GM18508 (cell line): Measurements from ENCODE around the gene TBC1D5.
"Not testable (repeated sequence)": the region's sequence is repeated elsewhere in the genome, so short reads cannot be mapped to it uniquely, and the experiment has no call there.

Experiments used
- ATAC-seq: cut with Tn5 transposase; IDR thresholded peaks from one replicate; pipeline ENCODE4 v1.9.1; 2021; ENCODE audit warnings: moderate number of reproducible peaks; ENCODE audit not compliant: insufficient read depth, unreplicated experiment

TBC1D5 gene

GRCh38 chr3:17133632-17134545 lies 608.5 kb downstream of the TBC1D5 start:
- no peak for ATAC-seq

- ATAC-seq: no peak
Measured at GRCh38 chr3:17132286-17133115, 609.9 kb downstream of the TBC1D5 start.

- no peak for ATAC-seq
Measured at GRCh38 chr3:17130956-17131355, 611.5 kb downstream of the TBC1D5 start.

GRCh38 chr3:17129556-17129955 lies 612.9 kb downstream of the TBC1D5 start:
- ATAC-seq: no peak

GRCh38 chr3:17128671-17129070 lies 613.8 kb downstream of the TBC1D5 start:
- ATAC-seq: not testable (repeated sequence)

- no peak for ATAC-seq
Measured at GRCh38 chr3:17125738-17126442, 616.5 kb downstream of the TBC1D5 start.

GRCh38 chr3:17122758-17123157 lies 619.7 kb downstream of the TBC1D5 start:
- no peak for ATAC-seq

- ATAC-seq: no peak
Measured at GRCh38 chr3:17121336-17121735, 621.1 kb downstream of the TBC1D5 start.

GRCh38 chr3:17120115-17120514 lies 622.3 kb downstream of the TBC1D5 start:
- no peak for ATAC-seq

GRCh38 chr3:17119201-17120072 lies 623.0 kb downstream of the TBC1D5 start:
- no peak for ATAC-seq

GRCh38 chr3:17118771-17119170 lies 623.7 kb downstream of the TBC1D5 start:
- ATAC-seq: no peak

- no peak for ATAC-seq
Measured at GRCh38 chr3:17116007-17116600, 626.3 kb downstream of the TBC1D5 start.

GRCh38 chr3:17115186-17115585 lies 627.2 kb downstream of the TBC1D5 start:
- ATAC-seq: no peak

GRCh38 chr3:17111586-17111985 lies 630.8 kb downstream of the TBC1D5 start:
- ATAC-seq: no peak

GRCh38 chr3:17110660-17111396 lies 631.6 kb downstream of the TBC1D5 start:
- ATAC-seq: no peak
